ENCODE measurements around the gene PGAP6. TPM values are rescaled to one million over a fixed set of nuclear protein-coding genes. Genes with fewer than 3 reads are reported as not detected.

PGAP6 gene
- total RNA-seq, 1 experiment from 2014 or later: 85.5 TPM

GRCh38 chr16:361872-362701 is 19.7 kb downstream of the PGAP6 start:
- H3K4me3 ChIP-seq (ENCODE audit: low read depth, low read length): no peak overlapping the region
- no TSS peak for BruUV-seq (replicated peaks)
- H3K4me1 ChIP-seq: no peaks in the 10 kb centered on the region
- CTCF ChIA-PET: interaction anchor here (0.5 to 2.0 kb wide), 12 partner anchors 8 to 1779 kb away, joined by 3 to 19 read pairs (median 5); partner anchors contain the start of genes AXIN1 and MRPL28
- intact Hi-C loops (cut with micrococcal nuclease; ENCODE audit: unreplicated experiment): loop anchor here (1.0 kb wide), 2 partner anchors 59 to 255 kb away; no protein-coding TSS in a partner anchor
- no peaks in the 10 kb centered on the region for H3K27me3 Mint-ChIP-seq (ENCODE audit: insufficient read depth, unreplicated experiment)
- TF ChIP-seq CTCF (IDR thresholded peaks at IDR 0.05; ENCODE audit: insufficient read depth in 1 of 2, low read depth in 1 of 2, low read length in 1 of 2, severe bottlenecking in 1 of 2, unreplicated experiment in 1 of 2): peak; percentile 73 to 91
- no peaks in the 10 kb centered on the region for H3K27me3 ChIP-seq (replicated peaks; ENCODE audit: control insufficient read depth, insufficient read depth, low read length)
- no peaks in the 10 kb centered on the region for H3K9me3 ChIP-seq
- H3K9me3 Mint-ChIP-seq (ENCODE audit: unreplicated experiment): no peaks in the 10 kb centered on the region
- H3K36me3 ChIP-seq (ENCODE audit: control insufficient read depth, insufficient read depth, low read length): no peaks in the 10 kb centered on the region
- no peak overlapping the region for H3K27ac Mint-ChIP-seq (ENCODE audit: unreplicated experiment)
- POLR2A ChIA-PET: interaction anchor here (0.7 kb wide), 1 partner anchor 9 kb away, joined by 4 read pairs; the partner anchor contains the start of gene AXIN1
- no peaks in the 10 kb centered on the region for H3K4me1 Mint-ChIP-seq (ENCODE audit: low read depth, unreplicated experiment)
- H3K4me3 Mint-ChIP-seq (ENCODE audit: unreplicated experiment): no peak overlapping the region
- peaks cover 20% of the 10 kb centered on the region for H3K36me3 Mint-ChIP-seq (ENCODE audit: insufficient read depth, unreplicated experiment)
- DNase-seq: peak; percentile 82 to 84

- H3K9me3 ChIP-seq: no peaks in the 10 kb centered on the region
- no peaks in the 10 kb centered on the region for H3K4me1 ChIP-seq
- no TSS peak for BruUV-seq (replicated peaks)
- Mint-ChIP-seq H3K36me3 (ENCODE audit: insufficient read depth, unreplicated experiment) (peaks cover 13% of the 10 kb centered on the region), H3K27ac (ENCODE audit: unreplicated experiment) (no peak overlapping the region), H3K9me3 (ENCODE audit: unreplicated experiment) (no peaks in the 10 kb centered on the region), H3K27me3 (ENCODE audit: insufficient read depth, unreplicated experiment) (no peaks in the 10 kb centered on the region), H3K4me3 (ENCODE audit: unreplicated experiment) (no peak overlapping the region), H3K4me1 (ENCODE audit: low read depth, unreplicated experiment) (no peaks in the 10 kb centered on the region)
- DNase-seq: no peak
- no peaks in the 10 kb centered on the region for H3K36me3 ChIP-seq (ENCODE audit: control insufficient read depth, insufficient read depth, low read length)
- CTCF ChIA-PET: interaction anchor here (1.1 to 2.0 kb wide), 5 partner anchors 9 to 295 kb away, joined by 3 to 19 read pairs (median 5); partner anchors contain the start of gene AXIN1
- POLR2A ChIA-PET: interaction anchor here (0.7 kb wide), 1 partner anchor 9 kb away, joined by 4 read pairs; the partner anchor contains the start of gene AXIN1
- H3K4me3 ChIP-seq (ENCODE audit: low read depth, low read length): no peak overlapping the region
- intact Hi-C loops (cut with micrococcal nuclease; ENCODE audit: unreplicated experiment): no loop called here
- no peaks in the 10 kb centered on the region for H3K27me3 ChIP-seq (replicated peaks; ENCODE audit: control insufficient read depth, insufficient read depth, low read length)
- TF ChIP-seq CTCF (IDR thresholded peaks at IDR 0.05; ENCODE audit: insufficient read depth in 1 of 2, low read depth in 1 of 2, low read length in 1 of 2, severe bottlenecking in 1 of 2, unreplicated experiment in 1 of 2): no peak
Measured at GRCh38 chr16:361341-361871, 20.4 kb downstream of the PGAP6 start.

- Histone ChIP-seq H3K36me3 (ENCODE audit: control insufficient read depth, insufficient read depth, low read length) (no peaks in the 10 kb centered on the region), H3K4me1 (no peaks in the 10 kb centered on the region), H3K4me3 (ENCODE audit: low read depth, low read length) (no peak overlapping the region), H3K27me3 (replicated peaks; ENCODE audit: control insufficient read depth, insufficient read depth, low read length) (no peaks in the 10 kb centered on the region), H3K9me3 (no peaks in the 10 kb centered on the region)
- DNase-seq: no peak
- H3K9me3 Mint-ChIP-seq (ENCODE audit: unreplicated experiment): no peaks in the 10 kb centered on the region
- POLR2A ChIA-PET: no interaction called here
- no peak overlapping the region for H3K27ac Mint-ChIP-seq (ENCODE audit: unreplicated experiment)
- intact Hi-C loops (cut with micrococcal nuclease; ENCODE audit: unreplicated experiment): no loop called here
- no peaks in the 10 kb centered on the region for H3K4me1 Mint-ChIP-seq (ENCODE audit: low read depth, unreplicated experiment)
- BruUV-seq (replicated peaks): no TSS peak
- TF ChIP-seq CTCF (IDR thresholded peaks at IDR 0.05; ENCODE audit: insufficient read depth in 1 of 2, low read depth in 1 of 2, low read length in 1 of 2, severe bottlenecking in 1 of 2, unreplicated experiment in 1 of 2): no peak
- peaks cover 13% of the 10 kb centered on the region for H3K36me3 Mint-ChIP-seq (ENCODE audit: insufficient read depth, unreplicated experiment)
- no peaks in the 10 kb centered on the region for H3K27me3 Mint-ChIP-seq (ENCODE audit: insufficient read depth, unreplicated experiment)
- H3K4me3 Mint-ChIP-seq (ENCODE audit: unreplicated experiment): no peak overlapping the region
- CTCF ChIA-PET: no interaction called here
Measured at GRCh38 chr16:360698-361336, 21.0 kb downstream of the PGAP6 start.
